Ascending aorta (tissue), 2 donors: ENCODE results near the gene DNAI4. TPM values are rescaled to one million over a fixed set of nuclear protein-coding genes. Genes with fewer than 3 reads are reported as not detected.
"Not testable (repeated sequence)": the region's sequence is repeated elsewhere in the genome, so short reads cannot be mapped to it uniquely, and the experiment has no call there.

Experiments
- DNase-seq, 2 donors: peaks; one replicate each; pipeline ENCODE4 v3.0.0-alpha.2; 2019; ENCODE audit warnings: low spot score in 2 of 2
- H3K27ac ChIP-seq, 2 donors: fragments of 200-600 bp; sonication (generic); one replicate each; pipeline ENCODE4 v1.5.1; 2016 to 2017; ENCODE audit warnings: mild to moderate bottlenecking in 1 of 2
- H3K27me3 ChIP-seq: fragments of 200-600 bp; sonication (generic); one replicate; pipeline ENCODE4 v1.5.1; 2017
- H3K36me3 ChIP-seq, 2 donors: fragments of 200-600 bp; sonication (generic); one replicate each; pipeline ENCODE4 v1.5.1; 2016
- H3K4me1 ChIP-seq, 2 donors: fragments of 200-600 bp; sonication (generic); one replicate each; pipeline ENCODE4 v1.5.1; 2016 to 2017; ENCODE audit warnings: mild to moderate bottlenecking in 1 of 2
- H3K4me3 ChIP-seq, 2 donors: fragments of 200-600 bp; sonication (generic); one replicate each; pipeline ENCODE4 v1.5.1; 2016 to 2017; ENCODE audit warnings: mild to moderate bottlenecking in 1 of 2
- H3K9me3 ChIP-seq, 2 donors: fragments of 200-600 bp; sonication (generic); one replicate each; pipeline ENCODE4 v1.5.1; 2016
- intact Hi-C: fragments of 100-400 bp; cut with DNase I; formaldehyde crosslinking; loops from one replicate; pipeline ENCODE4 v1.15.1; 2023
- total RNA-seq: library from RNA; depleted of rRNA; stranded (reverse); fragments of >200 nt; gene quantifications from one replicate; pipeline ENCODE4 v1.1.0, GENCODE V29; 2016
- TF ChIP-seq, protein P1 (sequence below), 3 experiments: fragments of 200-600 bp in 2 of 3; fragments of 450-650 bp in 1 of 3; sonication (generic) in 2 of 3; IDR thresholded peaks; one replicate each; pipeline ENCODE4 v1.5.1; 2016 to 2019; ENCODE audit warnings: antibody characterized with exemption in 3 of 3, mild to moderate bottlenecking in 1 of 3, moderate library complexity in 1 of 3

The DNAI4 gene
- total RNA-seq, 1 donor from 2014 or later: not detected

DNA sequence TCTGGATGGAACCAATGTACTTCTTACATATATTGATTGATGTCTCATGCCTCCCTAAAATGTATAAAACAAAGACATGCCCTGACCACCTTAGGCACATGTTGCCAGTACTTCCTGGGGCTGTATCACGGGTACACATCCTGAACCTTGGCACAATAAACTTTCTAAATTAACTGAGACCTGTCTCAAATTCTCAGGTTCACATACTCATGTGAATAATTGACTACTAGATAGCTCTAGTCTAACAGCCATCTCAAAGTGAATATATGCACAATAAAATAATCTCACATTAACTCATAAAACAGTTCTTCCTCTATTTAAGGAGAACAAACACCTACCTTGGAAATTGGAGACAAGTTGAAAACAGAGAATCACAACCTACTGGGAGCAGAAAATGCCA lies 5.6 kb downstream of the DNAI4 start:
- TF ChIP-seq, protein P1, sequence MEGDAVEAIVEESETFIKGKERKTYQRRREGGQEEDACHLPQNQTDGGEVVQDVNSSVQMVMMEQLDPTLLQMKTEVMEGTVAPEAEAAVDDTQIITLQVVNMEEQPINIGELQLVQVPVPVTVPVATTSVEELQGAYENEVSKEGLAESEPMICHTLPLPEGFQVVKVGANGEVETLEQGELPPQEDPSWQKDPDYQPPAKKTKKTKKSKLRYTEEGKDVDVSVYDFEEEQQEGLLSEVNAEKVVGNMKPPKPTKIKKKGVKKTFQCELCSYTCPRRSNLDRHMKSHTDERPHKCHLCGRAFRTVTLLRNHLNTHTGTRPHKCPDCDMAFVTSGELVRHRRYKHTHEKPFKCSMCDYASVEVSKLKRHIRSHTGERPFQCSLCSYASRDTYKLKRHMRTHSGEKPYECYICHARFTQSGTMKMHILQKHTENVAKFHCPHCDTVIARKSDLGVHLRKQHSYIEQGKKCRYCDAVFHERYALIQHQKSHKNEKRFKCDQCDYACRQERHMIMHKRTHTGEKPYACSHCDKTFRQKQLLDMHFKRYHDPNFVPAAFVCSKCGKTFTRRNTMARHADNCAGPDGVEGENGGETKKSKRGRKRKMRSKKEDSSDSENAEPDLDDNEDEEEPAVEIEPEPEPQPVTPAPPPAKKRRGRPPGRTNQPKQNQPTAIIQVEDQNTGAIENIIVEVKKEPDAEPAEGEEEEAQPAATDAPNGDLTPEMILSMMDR (IDR thresholded peaks at IDR 0.05): no peak
- Histone ChIP-seq H3K4me1 (peaks cover 0 to 10% of the 10 kb centered on the region in 2 donors), H3K36me3 (no peaks in the 10 kb centered on the region), H3K9me3 (no peaks in the 10 kb centered on the region), H3K4me3 (no peak overlapping the region), H3K27me3 (no peaks in the 10 kb centered on the region), H3K27ac (peak overlapping the region; percentile 59 to 61)
- DNase-seq: no peak
- intact Hi-C loops: no loop called here

DNA sequence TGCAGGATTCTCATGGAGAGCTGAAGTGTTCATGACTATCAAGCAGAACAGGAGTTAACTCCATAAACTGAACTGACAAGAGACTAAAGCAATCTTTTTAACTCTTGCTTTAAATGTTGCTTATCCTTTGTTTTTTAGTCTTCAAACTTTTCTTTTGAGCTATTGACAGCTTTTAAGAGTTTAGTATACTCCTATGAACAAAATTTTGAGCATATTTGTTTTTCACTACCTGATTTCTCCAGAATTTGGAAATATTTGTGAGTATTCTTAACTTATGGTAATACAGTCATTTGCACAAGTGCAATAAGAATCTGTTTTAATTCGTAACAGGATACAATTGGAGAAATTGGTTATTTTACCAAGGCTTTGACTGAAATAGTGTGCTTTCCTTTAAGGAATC lies 7.2 kb downstream of the DNAI4 start:
- intact Hi-C loops: no loop called here

DNA sequence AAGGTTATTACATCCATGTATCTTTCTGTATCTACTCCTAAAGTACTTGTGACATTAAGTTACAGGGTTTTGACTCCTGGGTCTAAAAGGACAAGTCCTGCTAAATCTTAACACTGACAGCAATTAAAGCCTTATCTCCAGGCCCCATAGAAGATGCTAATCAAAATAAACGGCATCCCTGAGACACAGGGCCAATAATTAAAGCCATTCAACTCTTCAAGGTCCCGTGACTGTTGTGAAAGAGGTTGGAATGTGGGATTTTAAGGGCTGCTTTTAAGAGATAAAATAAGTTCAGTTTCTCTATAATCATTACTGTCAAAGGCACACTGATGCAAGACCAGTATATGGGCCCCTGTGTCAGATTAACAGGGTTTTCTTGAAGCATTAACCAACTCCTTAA lies 8.3 kb downstream of the DNAI4 start:
- Histone ChIP-seq H3K36me3 (no peaks in the 10 kb centered on the region), H3K4me3 (no peak overlapping the region), H3K4me1 (no peaks in the 10 kb centered on the region), H3K27me3 (no peaks in the 10 kb centered on the region), H3K9me3 (no peaks in the 10 kb centered on the region), H3K27ac (no peak overlapping the region)
- intact Hi-C loops: no loop called here
- no peak for DNase-seq
- TF ChIP-seq, protein P1 (IDR thresholded peaks at IDR 0.05): no peak

More for the DNA sequence above, 7.2 kb downstream of the DNAI4 start:
- no peak overlapping the region for H3K4me3 ChIP-seq
- no peak for DNase-seq
- H3K4me1 ChIP-seq: no peaks in the 10 kb centered on the region
- no peaks in the 10 kb centered on the region for H3K27me3 ChIP-seq
- H3K27ac ChIP-seq: peak overlapping the region in 1 of 2 donors; percentile 61
- no peaks in the 10 kb centered on the region for H3K36me3 ChIP-seq
- TF ChIP-seq, protein P1 (IDR thresholded peaks at IDR 0.05): no peak
- H3K9me3 ChIP-seq: no peaks in the 10 kb centered on the region

DNA sequence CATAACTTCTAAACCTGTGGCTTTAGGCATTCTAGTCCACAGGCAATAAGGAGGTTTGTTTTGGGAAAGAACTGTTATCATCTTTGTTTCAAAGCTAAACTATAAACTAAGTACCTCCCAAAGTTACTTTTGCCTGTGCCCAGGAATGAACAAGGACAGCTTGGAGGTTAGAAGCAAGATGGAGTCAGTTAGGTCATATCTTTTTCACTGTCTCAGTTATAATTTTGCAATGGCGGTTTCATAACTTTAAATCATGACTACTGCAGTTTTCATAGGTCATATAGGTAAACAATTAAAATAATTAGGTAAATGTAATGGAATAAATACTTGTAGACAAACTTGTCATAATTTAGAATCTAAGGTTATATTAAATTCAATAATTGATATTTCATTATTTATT lies 9.5 kb downstream of the DNAI4 start:
- H3K4me3 ChIP-seq, DNase-seq, H3K9me3 ChIP-seq, H3K4me1 ChIP-seq, H3K36me3 ChIP-seq, intact Hi-C loops, H3K27ac ChIP-seq, H3K27me3 ChIP-seq: not testable (repeated sequence)

DNA sequence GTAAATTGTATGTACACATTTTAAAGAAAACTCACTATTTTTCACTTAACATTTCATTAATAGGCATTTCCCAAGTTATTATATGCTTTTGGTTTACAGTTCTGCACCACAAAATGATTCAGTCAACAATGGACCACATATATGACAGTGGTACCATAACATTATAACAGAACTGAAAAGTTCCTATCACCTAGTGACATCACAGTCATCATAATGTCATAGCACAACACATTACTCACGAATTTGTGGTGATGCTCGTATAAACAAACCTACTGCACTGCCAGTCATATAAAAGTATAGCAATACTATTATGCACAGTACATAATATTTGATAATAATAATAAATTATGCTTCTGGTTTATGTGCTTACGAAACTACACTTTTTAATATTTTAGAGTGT lies 30.9 kb downstream of the DNAI4 start:
- H3K27ac ChIP-seq: no peak overlapping the region
- H3K4me1 ChIP-seq: no peaks in the 10 kb centered on the region
- H3K27me3 ChIP-seq: no peaks in the 10 kb centered on the region
- DNase-seq: no peak
- no peak overlapping the region for H3K4me3 ChIP-seq
- H3K9me3 ChIP-seq: no peaks in the 10 kb centered on the region
- intact Hi-C loops: no loop called here
- TF ChIP-seq, protein P1 (IDR thresholded peaks at IDR 0.05): no peak
- no peaks in the 10 kb centered on the region for H3K36me3 ChIP-seq

DNA sequence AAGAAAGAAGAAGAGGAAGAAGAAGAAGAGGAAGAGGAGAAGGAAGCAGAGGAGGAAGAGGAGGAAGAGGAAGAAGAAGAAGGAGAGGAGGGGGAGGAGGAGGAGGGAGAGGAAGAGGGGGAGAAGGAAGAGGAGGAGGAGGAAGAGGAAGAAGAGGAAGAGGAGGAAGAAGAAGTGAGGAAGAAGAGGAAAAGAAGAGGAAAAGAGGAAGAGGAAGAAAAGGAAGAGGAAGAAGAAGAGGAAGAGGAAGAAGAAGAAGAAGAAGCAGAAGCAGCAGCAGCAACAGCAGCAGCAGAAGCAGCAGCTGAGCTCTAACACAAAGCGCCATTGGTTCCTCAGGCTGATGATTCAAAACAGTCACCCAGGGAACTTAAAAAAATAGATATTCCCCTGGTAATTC lies 34.0 kb downstream of the DNAI4 start:
- Histone ChIP-seq H3K4me1 (no peaks in the 10 kb centered on the region), H3K27me3 (no peaks in the 10 kb centered on the region), H3K27ac (no peak overlapping the region), H3K36me3 (no peaks in the 10 kb centered on the region), H3K4me3 (no peak overlapping the region), H3K9me3 (no peaks in the 10 kb centered on the region)
- intact Hi-C loops: no loop called here
- DNase-seq: no peak
- TF ChIP-seq, protein P1 (IDR thresholded peaks at IDR 0.05): no peak
